GM12873 (cell line): ENCODE data around the gene TMEM144.

Experiments
- TF ChIP-seq, protein P1 (sequence below): IDR thresholded peaks from 2 replicates; pipeline ENCODE4 v1.5.1; 2012; ENCODE audit warnings: low read depth, mild to moderate bottlenecking, moderate library complexity, low read length, control low read depth; ENCODE audit not compliant: insufficient read depth; ENCODE audit errors: missing control alignments

Gene TMEM144

DNA sequence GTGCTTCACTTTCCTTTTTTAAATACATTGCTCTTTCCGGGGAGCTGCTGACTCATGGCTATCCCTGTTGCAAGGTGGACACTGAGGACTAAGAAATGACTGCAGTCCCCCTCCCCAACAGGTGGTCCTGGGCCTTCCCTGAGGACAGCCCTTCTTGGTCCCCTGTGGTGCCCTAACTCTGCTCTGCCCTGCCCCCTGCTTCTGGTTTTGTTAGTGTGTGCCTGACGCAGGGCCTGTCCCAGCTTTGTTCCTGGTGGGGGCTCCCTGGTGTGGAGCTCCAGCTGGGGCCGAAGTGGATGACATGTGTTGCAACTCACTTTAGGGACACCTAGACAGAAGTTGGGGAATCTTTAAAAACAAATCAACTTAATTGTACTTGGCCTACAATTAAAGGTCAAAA, 81.9 kb downstream of the TMEM144 start:
- TF ChIP-seq, protein P1, sequence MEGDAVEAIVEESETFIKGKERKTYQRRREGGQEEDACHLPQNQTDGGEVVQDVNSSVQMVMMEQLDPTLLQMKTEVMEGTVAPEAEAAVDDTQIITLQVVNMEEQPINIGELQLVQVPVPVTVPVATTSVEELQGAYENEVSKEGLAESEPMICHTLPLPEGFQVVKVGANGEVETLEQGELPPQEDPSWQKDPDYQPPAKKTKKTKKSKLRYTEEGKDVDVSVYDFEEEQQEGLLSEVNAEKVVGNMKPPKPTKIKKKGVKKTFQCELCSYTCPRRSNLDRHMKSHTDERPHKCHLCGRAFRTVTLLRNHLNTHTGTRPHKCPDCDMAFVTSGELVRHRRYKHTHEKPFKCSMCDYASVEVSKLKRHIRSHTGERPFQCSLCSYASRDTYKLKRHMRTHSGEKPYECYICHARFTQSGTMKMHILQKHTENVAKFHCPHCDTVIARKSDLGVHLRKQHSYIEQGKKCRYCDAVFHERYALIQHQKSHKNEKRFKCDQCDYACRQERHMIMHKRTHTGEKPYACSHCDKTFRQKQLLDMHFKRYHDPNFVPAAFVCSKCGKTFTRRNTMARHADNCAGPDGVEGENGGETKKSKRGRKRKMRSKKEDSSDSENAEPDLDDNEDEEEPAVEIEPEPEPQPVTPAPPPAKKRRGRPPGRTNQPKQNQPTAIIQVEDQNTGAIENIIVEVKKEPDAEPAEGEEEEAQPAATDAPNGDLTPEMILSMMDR: no peak

DNA sequence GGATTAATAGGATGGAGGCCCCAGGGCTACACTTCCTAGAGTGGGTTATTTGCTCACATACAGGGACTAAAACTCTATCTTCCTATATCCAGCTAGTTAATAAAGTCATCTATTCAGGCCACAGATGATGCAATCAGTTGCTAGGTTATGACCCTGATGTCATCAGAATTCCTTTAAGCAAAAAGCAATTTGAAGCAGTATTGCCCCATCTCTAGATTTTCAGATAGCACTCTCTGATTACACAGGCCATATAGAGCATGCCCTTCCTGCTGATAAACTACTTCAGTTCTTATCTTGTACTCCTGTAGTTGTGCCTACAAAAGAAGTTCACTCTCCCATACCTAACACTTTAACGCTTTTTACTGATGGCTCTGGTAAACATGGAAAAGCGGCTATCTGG, 84.8 kb downstream of the TMEM144 start:
- TF ChIP-seq, protein P1: no peak

DNA sequence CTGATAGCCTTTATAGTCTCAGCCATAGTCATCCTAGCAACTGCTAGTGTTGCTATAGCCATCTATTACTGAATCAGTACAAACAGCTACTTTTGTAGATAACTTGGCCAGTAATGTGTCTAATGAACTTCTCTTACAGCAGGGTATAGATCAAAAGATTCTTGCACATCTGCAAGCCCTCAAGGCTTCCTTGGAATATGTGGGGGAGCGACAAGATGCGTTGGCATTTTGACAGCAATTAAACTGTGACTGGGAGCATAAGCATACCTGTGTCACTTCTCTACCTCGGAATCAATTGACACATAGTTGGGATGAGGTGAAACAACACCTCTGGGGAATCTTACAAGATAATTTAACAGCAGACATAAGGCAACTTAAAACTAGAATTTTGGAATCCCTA, 87.6 kb downstream of the TMEM144 start:
- TF ChIP-seq, protein P1: no peak

DNA sequence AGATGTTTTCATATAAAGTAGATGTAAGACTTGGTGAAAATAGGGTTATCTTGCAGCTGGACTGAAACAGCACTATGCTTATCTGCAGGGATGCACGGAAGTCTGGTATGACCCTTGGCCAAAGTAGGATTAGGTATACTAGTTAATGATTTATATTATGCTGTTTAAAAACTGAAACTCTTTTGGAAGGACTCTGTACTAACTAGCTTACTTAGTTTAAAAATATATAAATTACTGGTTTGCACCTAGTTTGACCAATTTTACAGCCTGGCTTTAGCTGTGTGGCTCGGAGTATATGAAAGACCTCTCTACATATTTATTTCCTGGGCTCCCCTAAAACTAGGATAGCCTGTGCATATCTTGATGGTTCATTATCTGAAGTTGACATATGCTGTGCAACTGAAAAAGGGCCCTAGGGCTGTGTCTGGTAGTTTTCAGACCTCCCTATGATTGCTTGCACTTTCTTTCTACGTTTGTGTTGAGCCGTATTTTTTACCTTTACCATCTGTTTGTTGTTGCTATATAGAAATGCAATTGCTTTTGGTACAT, 89.2 kb downstream of the TMEM144 start:
- TF ChIP-seq, protein P1: no peak

DNA sequence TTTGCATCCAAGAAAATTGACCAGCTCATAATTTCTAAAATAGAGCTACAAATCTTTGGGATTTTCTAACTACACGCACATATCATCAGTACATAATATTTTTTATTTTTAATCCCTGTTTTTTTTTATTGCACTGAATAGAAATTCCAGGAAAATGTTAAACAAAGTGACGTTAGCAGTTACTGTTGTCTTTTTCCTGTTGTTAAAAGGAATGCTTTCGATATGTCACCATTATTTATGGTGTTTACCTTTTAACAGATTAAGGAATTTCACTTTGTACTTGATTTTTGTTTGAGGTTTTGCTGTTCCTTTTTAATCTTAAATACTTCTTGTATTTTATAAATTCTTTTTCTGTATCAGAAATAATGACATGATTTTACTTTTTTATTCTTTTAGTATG, 89.7 kb downstream of the TMEM144 start:
- TF ChIP-seq, protein P1: no peak

DNA sequence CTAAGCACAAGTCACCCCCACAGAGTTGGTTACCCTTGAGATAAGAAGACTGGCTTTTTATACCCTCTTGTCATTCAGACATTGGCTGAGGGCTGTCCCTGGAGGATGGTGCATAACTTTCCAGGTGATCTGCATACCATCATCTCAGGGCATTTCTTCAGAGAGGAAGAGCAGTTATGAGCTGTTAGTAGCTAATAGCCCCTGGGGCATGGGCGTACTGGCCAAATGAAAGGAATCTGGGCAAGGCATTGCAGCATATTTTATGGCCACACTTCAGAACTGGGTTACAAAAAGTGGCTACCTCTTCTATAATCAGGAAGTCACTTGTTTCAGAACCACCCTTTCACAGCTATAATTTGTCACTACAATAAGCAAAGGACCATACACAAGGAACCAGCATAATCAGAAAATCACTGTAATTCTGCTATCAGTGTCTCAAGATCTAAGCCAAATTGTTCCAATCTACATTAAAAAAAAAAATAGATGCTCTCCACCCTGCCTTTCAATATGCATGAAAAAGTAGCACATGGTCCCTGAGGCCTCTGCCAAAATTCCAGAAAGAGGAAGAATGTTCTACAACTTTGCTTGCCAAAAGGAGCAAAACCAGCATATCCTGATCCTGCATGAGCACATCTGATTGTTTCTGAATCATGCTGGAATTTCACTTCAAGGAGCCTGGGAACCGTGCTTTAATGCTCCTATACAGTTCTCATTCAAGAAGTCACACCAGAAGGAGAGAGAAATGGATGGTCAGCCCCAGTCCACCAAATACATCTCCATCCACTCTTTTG, 92.0 kb downstream of the TMEM144 start:
- TF ChIP-seq, protein P1: no peak

DNA sequence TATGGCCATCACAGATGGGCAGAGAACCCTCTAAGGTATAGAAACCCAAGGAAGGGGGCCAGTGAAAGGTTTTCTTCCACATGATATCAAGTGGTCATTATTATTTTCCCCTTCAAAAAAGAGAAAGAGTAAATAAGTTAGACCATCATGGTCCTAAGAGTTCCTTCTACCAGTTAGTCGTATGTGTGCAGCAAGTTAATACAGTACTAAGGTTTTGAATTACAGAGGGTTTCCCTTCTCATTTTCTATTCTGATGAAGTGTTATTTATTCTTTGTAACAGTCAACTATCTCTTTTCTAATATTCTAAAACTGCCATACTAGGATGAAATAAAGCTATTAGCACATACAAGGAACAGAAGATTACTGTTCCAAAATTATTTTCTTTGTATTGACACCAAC, 94.4 kb downstream of the TMEM144 start:
- TF ChIP-seq, protein P1: no peak
